Measurements from ENCODE around the gene CPXM2.

The CPXM2 gene

DNA sequence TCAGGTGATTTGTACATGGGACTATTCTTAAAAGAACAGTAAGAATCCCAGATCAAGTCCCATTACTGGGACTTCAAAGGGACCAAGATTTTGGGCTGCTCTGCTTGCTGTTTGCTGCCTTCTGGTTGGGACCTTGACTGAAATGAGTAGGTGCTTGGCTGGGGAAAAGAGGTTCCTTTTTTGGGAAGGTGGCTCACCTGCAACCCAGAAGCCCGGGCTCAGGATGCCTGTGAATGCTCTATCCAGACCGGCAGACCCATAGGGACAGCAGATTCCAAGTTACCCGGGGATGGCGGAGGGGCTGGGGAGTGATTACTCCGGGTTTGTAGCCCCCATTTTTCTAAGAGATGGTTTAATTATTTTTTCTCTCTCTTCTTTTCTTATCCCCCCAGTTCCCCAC, 104.0 kb downstream of the CPXM2 start:
- TF ChIP-seq, protein P1, sequence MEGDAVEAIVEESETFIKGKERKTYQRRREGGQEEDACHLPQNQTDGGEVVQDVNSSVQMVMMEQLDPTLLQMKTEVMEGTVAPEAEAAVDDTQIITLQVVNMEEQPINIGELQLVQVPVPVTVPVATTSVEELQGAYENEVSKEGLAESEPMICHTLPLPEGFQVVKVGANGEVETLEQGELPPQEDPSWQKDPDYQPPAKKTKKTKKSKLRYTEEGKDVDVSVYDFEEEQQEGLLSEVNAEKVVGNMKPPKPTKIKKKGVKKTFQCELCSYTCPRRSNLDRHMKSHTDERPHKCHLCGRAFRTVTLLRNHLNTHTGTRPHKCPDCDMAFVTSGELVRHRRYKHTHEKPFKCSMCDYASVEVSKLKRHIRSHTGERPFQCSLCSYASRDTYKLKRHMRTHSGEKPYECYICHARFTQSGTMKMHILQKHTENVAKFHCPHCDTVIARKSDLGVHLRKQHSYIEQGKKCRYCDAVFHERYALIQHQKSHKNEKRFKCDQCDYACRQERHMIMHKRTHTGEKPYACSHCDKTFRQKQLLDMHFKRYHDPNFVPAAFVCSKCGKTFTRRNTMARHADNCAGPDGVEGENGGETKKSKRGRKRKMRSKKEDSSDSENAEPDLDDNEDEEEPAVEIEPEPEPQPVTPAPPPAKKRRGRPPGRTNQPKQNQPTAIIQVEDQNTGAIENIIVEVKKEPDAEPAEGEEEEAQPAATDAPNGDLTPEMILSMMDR (IDR thresholded peaks at IDR 0.05; ENCODE audit: low read depth, low read length): no peak
- no peak overlapping the region for H3K4me3 ChIP-seq (ENCODE audit: low read depth, low read length)
- no peak for DNase-seq
- no peak overlapping the region for H3K27ac ChIP-seq
- H3K36me3 ChIP-seq: no peaks in the 10 kb centered on the region
- H3K9me3 ChIP-seq (ENCODE audit: severe bottlenecking): peaks cover 15% of the 10 kb centered on the region
- peaks cover 84% of the 10 kb centered on the region for H3K27me3 ChIP-seq (ENCODE audit: insufficient read depth, low read depth, severe bottlenecking)

DNA sequence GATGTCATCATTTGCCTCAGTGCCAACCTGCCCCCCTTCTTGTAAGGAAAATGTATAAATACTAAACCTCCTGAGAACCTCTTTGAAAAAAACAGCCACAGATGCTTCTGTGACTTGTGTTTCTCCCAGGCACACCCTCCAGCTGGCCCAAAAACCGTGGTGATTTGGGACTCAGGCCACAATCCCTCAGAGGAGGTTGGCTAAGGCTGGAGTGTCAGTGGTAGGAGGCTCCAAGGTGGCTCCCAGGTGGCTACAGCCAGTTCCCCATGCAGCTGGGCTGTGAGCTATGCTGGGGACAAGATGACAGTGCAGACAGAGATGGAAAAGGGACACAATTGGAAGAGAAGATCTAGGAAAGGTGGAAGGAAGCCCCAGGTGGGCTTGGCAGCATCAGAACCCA, 104.7 kb downstream of the CPXM2 start:
- TF ChIP-seq, protein P1 (IDR thresholded peaks at IDR 0.05; ENCODE audit: low read depth, low read length): no peak
- peaks cover 15% of the 10 kb centered on the region for H3K9me3 ChIP-seq (ENCODE audit: severe bottlenecking)
- no peak for DNase-seq

DNA sequence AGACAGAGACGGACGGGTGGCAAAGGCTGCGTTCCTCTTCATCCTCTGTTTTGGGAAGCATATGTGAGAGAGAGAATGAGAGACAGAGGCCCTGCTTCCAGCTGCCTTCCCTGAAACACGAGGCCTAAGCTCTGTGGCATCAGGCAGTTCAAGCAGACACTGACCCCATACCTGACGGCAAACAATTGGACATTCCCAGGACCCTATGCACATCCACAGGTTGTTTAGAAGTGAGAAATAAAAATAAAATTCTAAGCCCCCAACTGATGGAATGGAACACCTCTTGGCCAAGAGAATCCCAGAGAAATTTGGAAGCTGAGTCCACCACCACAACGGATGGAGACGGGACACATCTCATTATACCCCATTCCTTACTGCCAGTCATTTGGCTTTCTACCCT, 105.3 kb downstream of the CPXM2 start:
- H3K27me3 ChIP-seq (ENCODE audit: insufficient read depth, low read depth, severe bottlenecking): peaks cover 84% of the 10 kb centered on the region
- no peak overlapping the region for H3K27ac ChIP-seq
- no peaks in the 10 kb centered on the region for H3K36me3 ChIP-seq
- TF ChIP-seq, protein P1 (IDR thresholded peaks at IDR 0.05; ENCODE audit: low read depth, low read length): no peak
- H3K9me3 ChIP-seq (ENCODE audit: severe bottlenecking): peaks cover 14% of the 10 kb centered on the region
- no peak for DNase-seq
- no peak overlapping the region for H3K4me3 ChIP-seq (ENCODE audit: low read depth, low read length)

More for the DNA sequence above, 104.7 kb downstream of the CPXM2 start:
- Histone ChIP-seq H3K27me3 (ENCODE audit: insufficient read depth, low read depth, severe bottlenecking) (peaks cover 84% of the 10 kb centered on the region), H3K4me3 (ENCODE audit: low read depth, low read length) (no peak overlapping the region), H3K27ac (no peak overlapping the region), H3K36me3 (no peaks in the 10 kb centered on the region)

DNA sequence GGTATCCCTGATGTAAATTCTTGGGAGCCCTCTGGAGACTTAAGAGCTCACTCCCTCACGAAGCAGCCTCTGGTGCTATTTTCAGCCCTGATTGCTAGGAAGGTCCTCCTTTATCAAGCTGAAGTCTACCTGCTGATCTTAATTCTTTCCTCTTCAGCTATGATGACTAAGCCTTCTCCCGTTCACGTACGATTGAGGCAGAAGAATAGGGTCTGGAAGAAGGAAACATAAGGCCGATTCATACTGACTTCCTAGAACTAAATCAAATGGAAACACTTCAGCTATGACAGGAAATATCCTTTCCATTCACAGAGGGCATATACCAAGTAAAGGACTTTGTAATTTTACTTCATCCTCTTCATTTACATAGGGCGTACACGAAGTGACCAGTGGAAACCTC, 107.0 kb downstream of the CPXM2 start:
- H3K9me3 ChIP-seq (ENCODE audit: severe bottlenecking): peaks cover 7% of the 10 kb centered on the region
- peaks cover 87% of the 10 kb centered on the region for H3K27me3 ChIP-seq (ENCODE audit: insufficient read depth, low read depth, severe bottlenecking)
- H3K36me3 ChIP-seq: no peaks in the 10 kb centered on the region
- no peak overlapping the region for H3K27ac ChIP-seq
- H3K4me3 ChIP-seq (ENCODE audit: low read depth, low read length): no peak overlapping the region
- no peak for DNase-seq
- TF ChIP-seq, protein P1 (IDR thresholded peaks at IDR 0.05; ENCODE audit: low read depth, low read length): no peak

DNA sequence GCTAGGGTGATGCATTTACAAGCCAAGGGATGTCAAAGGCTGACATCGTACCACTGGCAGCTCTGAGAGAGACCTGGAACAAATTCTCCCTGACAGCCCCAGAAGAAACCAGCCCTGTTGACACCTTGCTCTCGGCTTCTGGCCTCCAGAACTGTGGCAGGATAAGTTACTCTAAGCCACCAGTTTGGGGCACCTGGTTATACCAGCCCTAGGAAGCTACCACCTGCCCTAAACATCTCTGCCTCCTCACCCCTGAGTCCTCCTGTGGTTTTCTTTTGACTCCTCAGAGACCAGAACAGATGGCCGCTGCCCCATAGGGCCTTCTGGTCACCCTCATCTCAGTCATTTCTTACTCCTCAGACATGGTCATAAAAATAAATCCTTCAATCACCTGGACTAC, 107.4 kb downstream of the CPXM2 start:
- no peak for DNase-seq
- Histone ChIP-seq H3K36me3 (no peaks in the 10 kb centered on the region), H3K9me3 (ENCODE audit: severe bottlenecking) (peaks cover 3% of the 10 kb centered on the region), H3K27ac (no peak overlapping the region), H3K27me3 (ENCODE audit: insufficient read depth, low read depth, severe bottlenecking) (peaks cover 87% of the 10 kb centered on the region), H3K4me3 (ENCODE audit: low read depth, low read length) (no peak overlapping the region)
- TF ChIP-seq, protein P1 (IDR thresholded peaks at IDR 0.05; ENCODE audit: low read depth, low read length): no peak

DNA sequence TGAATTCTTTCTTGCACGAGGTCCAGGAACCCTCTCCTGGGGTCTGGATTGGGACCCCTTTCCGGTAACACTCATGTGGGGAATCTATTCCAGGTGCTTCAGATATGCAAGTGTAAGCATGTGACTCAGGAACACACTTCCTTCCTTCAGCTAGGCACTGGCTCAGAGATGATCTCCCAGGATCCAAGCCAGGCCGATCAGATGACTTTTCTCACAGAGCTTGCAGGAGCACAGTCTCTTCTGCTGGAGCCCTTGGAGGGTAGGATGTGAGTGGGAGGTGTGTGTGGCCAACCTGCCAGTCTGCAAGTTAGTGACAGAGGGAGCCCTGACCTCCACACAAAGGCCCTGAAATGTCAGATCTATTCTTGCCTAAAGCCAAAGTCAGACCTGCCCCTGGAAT, 108.3 kb downstream of the CPXM2 start:
- Histone ChIP-seq H3K27ac (no peak overlapping the region), H3K27me3 (ENCODE audit: insufficient read depth, low read depth, severe bottlenecking) (peaks cover 89% of the 10 kb centered on the region), H3K36me3 (no peaks in the 10 kb centered on the region), H3K4me3 (ENCODE audit: low read depth, low read length) (no peak overlapping the region), H3K9me3 (ENCODE audit: severe bottlenecking) (no peaks in the 10 kb centered on the region)
- TF ChIP-seq, protein P1 (IDR thresholded peaks at IDR 0.05; ENCODE audit: low read depth, low read length): no peak
- DNase-seq: no peak

Measured in WERI-Rb-1 (cell line).